ENCODE measurements around the gene RPIA.
"Not testable (repeated sequence)": the region's sequence is repeated elsewhere in the genome, so short reads cannot be mapped to it uniquely, and the experiment has no call there.

The RPIA gene

GRCh38 chr2:88751768-88752167 lies 60.3 kb downstream of the RPIA start:
- Histone ChIP-seq H3K36me3 (replicated peaks) (peaks cover 4% of the 10 kb centered on the region), H3K27me3 (replicated peaks) (no peaks in the 10 kb centered on the region), H3K4me3 (ENCODE audit: low read depth, low read length) (no peak overlapping the region), H3K27ac (no peak overlapping the region)
- in situ Hi-C loops (cut with HindIII; ENCODE audit: low pct_ligation_motif_present, low sequenced_read_pairs), result no loop called here
- TF ChIP-seq CTCF (IDR thresholded peaks at IDR 0.05; ENCODE audit: low read depth, low read length, missing control alignments), result no peak
- DNase-seq, result no peak

- Histone ChIP-seq H3K27ac (no peak overlapping the region), H3K36me3 (replicated peaks) (peaks cover 4% of the 10 kb centered on the region), H3K4me3 (ENCODE audit: low read depth, low read length) (no peak overlapping the region), H3K27me3 (replicated peaks) (no peaks in the 10 kb centered on the region)
- no peak for DNase-seq
- in situ Hi-C loops (cut with HindIII; ENCODE audit: low pct_ligation_motif_present, low sequenced_read_pairs), result no loop called here
- TF ChIP-seq CTCF (IDR thresholded peaks at IDR 0.05; ENCODE audit: low read depth, low read length, missing control alignments), result no peak
These were observed 62.5 kb downstream of the RPIA start for GRCh38 chr2:88753833-88754584.

GRCh38 chr2:88754585-88755320 lies 63.3 kb downstream of the RPIA start:
- no peaks in the 10 kb centered on the region for H3K27me3 ChIP-seq (replicated peaks)
- DNase-seq, result no peak
- no peak for TF ChIP-seq CTCF (IDR thresholded peaks at IDR 0.05; ENCODE audit: low read depth, low read length, missing control alignments)
- H3K36me3 ChIP-seq (replicated peaks), result peaks cover 4% of the 10 kb centered on the region
- H3K27ac ChIP-seq, result no peak overlapping the region
- H3K4me3 ChIP-seq (ENCODE audit: low read depth, low read length), result no peak overlapping the region
- in situ Hi-C loops (cut with HindIII; ENCODE audit: low pct_ligation_motif_present, low sequenced_read_pairs), result no loop called here

GRCh38 chr2:88755836-88756235 lies 64.4 kb downstream of the RPIA start:
- in situ Hi-C loops (cut with HindIII; ENCODE audit: low pct_ligation_motif_present, low sequenced_read_pairs), result no loop called here
- no peak for DNase-seq
- no peak for TF ChIP-seq CTCF (IDR thresholded peaks at IDR 0.05; ENCODE audit: low read depth, low read length, missing control alignments)
- Histone ChIP-seq H3K27me3 (replicated peaks) (no peaks in the 10 kb centered on the region), H3K27ac (no peak overlapping the region), H3K4me3 (ENCODE audit: low read depth, low read length) (no peak overlapping the region), H3K36me3 (replicated peaks) (peaks cover 4% of the 10 kb centered on the region)

GRCh38 chr2:88757025-88757424 lies 65.6 kb downstream of the RPIA start:
- Histone ChIP-seq H3K4me3 (ENCODE audit: low read depth, low read length) (no peak overlapping the region), H3K27me3 (replicated peaks) (no peaks in the 10 kb centered on the region), H3K27ac (no peak overlapping the region), H3K36me3 (replicated peaks) (no peaks in the 10 kb centered on the region)
- in situ Hi-C loops (cut with HindIII; ENCODE audit: low pct_ligation_motif_present, low sequenced_read_pairs), result no loop called here
- no peak for DNase-seq
- TF ChIP-seq CTCF (IDR thresholded peaks at IDR 0.05; ENCODE audit: low read depth, low read length, missing control alignments), result no peak

- H3K27ac ChIP-seq; DNase-seq; H3K4me3 ChIP-seq (ENCODE audit: low read depth, low read length); in situ Hi-C loops (cut with HindIII; ENCODE audit: low pct_ligation_motif_present, low sequenced_read_pairs); H3K36me3 ChIP-seq (replicated peaks); H3K27me3 ChIP-seq (replicated peaks): not testable (repeated sequence)
These were observed 67.2 kb downstream of the RPIA start for GRCh38 chr2:88758702-88759101.

Data from brain microvascular endothelial cell (primary cell).